Mesodermal cell (in vitro differentiated cells): Measurements from ENCODE around the gene XCL1.

ENCODE experiments used
- H3K27ac ChIP-seq: 2 replicates; pipeline ENCODE4 v1.7.0; 2013; ENCODE audit warnings: mild to moderate bottlenecking, low read depth, low read length, moderate library complexity; ENCODE audit not compliant: severe bottlenecking
- H3K36me3 ChIP-seq: 2 replicates; pipeline ENCODE4 v1.7.1; 2013; ENCODE audit warnings: mild to moderate bottlenecking, low read length, moderate library complexity; ENCODE audit not compliant: control insufficient read depth, insufficient read depth
- H3K4me1 ChIP-seq: one replicate; pipeline ENCODE4 v1.7.1; 2013; ENCODE audit warnings: mild to moderate bottlenecking, low read length; ENCODE audit not compliant: insufficient read depth, control insufficient read depth, poor library complexity, severe bottlenecking
- H3K4me3 ChIP-seq: 2 replicates; pipeline ENCODE4 v1.7.0; 2013; ENCODE audit warnings: low read length, control low read depth, mild to moderate bottlenecking; ENCODE audit not compliant: insufficient read depth, poor library complexity, severe bottlenecking; ENCODE audit errors: extremely low read depth
- H3K9me3 ChIP-seq: 2 replicates; pipeline ENCODE4 v1.7.1; 2013; ENCODE audit warnings: mild to moderate bottlenecking, low read length, moderate library complexity; ENCODE audit not compliant: control insufficient read depth
- WGBS, 2 experiments: methylation state at CpG; one replicate each; pipeline ENCODE4 v1.1.5; 2013; ENCODE audit warnings: missing lambda C conversion rate in 2 of 2; ENCODE audit not compliant: insufficient coverage in 2 of 2; 5-methylcytosine and 5-hydroxymethylcytosine counted together

The XCL1 gene

DNA sequence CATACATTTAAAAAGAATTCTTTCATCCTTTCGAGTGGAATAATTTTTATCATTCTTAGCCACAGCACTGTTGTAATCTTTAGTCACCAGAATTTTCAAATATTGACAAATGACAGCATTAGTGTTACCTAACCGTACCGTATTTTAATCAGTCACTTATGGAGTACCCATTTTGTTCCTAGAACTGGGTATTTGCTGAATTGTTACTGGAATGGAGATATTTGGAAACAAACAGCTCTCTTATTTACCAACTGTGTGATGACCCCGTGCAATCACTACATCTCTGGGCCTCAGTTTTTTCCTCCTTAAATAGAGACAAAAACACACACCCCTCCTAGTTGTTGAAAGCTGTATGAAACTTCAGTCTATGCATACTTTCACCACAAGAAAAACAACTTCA, 24.7 kb upstream of the XCL1 start:
- WGBS, 2 experiments: 100% methylated on average over 1 of the region's 4 CpGs
- Histone ChIP-seq H3K36me3 (no peaks in the 10 kb centered on the region), H3K27ac (no peak overlapping the region), H3K4me3 (no peak overlapping the region), H3K4me1 (no peaks in the 10 kb centered on the region), H3K9me3 (no peaks in the 10 kb centered on the region)

DNA sequence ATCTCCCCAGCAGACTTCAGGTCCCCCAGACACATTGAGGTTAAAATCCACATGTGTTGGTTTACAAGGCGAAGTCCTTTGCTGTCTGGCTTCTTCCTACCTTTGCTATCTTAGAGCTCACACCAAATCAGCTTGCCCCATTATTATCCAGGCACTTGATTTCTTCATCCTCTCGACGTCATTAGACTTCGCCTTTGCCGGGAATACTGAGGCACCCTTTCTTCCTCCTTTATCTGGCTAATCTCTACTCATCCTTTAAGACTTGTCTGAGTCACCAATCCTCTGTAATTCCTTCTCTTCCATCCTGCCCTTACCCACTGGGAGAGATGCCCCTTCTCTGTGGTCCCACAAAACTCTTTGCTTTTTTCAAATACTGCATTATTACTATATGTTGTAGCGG, 23.4 kb upstream of the XCL1 start:
- H3K4me3 ChIP-seq: no peak overlapping the region
- no peaks in the 10 kb centered on the region for H3K9me3 ChIP-seq
- H3K4me1 ChIP-seq: no peaks in the 10 kb centered on the region
- WGBS, 2 experiments: 87 to 90% methylated on average over 5 of the region's 6 CpGs
- no peak overlapping the region for H3K27ac ChIP-seq
- no peaks in the 10 kb centered on the region for H3K36me3 ChIP-seq

DNA sequence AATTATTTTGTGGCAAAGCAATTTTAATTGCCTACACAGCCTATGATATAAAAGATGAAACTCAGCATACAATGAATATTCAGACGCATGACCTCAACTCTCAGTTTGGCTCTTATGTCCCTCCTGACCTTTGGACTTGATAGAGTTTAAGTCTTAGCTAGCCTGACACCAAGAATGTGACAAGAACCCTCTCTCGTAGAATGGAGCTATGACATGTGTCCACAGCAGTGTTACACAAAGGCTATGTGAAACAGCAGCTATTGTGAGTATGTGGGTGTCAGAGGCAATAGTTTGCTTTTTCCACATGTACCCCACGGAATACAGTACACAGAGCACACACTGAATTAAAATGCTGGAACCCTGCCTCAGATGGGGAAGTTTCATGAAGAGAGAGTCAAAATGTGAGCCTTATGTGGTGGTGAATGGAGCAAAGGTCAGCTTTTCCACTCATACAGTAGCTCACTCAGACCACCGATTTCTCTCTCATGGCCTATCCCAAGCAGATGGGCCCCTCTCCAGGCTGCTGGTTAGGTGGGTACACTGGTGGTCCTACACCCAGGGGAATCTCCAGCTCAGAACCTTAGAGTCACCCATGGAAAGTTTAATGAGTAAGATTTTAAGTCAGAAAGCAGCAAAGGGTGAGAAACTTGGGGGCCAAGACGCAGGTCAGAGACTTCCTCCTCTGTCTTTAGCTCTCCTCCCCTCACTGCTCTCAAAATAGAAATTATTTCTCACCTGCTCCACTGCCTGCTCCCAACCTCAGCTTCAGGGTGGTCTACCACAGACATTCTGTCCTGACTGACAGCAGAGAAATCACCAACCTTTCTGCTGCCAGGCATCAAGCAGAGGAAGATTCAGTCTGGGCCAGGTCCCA, 22.5 kb upstream of the XCL1 start:
- Histone ChIP-seq H3K4me3 (no peak overlapping the region), H3K4me1 (no peaks in the 10 kb centered on the region), H3K27ac (no peak overlapping the region), H3K36me3 (no peaks in the 10 kb centered on the region), H3K9me3 (no peaks in the 10 kb centered on the region)
- no CpG with 5 or more reads among the region's 5 CpGs for WGBS, 2 experiments

DNA sequence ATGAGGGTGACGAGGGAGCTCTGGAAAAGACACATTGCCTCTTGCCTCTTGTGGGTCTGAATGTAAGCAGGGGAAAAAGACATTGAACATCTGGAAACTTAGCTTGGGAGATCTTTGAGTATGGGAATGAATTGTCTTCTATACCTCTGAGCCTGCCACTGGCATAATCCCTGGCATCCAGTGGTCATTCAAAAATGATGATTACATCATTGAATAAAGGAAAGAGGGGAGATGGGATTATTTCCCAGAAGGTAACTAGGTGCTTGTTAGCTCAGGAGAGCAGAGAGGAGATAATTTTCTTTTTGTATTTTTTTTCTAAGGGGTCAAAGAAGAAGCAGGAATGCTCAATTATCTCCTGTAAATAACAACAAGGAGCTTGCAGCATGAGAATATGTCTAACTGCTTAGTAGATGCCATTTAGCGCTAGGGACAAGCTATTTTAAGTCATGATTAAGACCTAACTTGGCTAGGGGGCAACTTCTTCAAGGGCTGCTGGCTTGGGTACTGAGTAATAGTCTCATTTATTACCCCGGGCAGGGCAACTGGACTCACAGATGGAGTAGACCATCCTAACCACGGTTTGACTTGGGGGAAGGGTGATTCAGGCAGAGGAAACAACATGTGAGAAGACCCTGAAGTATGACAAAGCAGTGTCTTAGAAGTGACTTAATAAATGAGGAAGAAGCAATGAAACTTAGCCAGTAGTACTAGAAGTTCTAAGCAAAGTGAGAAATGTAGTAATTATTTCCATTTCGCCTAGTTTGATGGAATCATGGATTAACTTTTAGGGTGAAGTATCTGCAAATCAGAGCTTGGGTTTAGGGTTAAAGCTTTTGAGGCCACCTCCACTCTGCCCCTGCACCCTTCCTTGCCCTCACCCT, 21.6 kb upstream of the XCL1 start:
- Histone ChIP-seq H3K4me1 (no peaks in the 10 kb centered on the region), H3K36me3 (no peaks in the 10 kb centered on the region), H3K4me3 (no peak overlapping the region), H3K27ac (no peak overlapping the region), H3K9me3 (no peaks in the 10 kb centered on the region)
- WGBS, 2 experiments: 88 to 92% methylated on average over 3 to 4 of the region's 5 CpGs

DNA sequence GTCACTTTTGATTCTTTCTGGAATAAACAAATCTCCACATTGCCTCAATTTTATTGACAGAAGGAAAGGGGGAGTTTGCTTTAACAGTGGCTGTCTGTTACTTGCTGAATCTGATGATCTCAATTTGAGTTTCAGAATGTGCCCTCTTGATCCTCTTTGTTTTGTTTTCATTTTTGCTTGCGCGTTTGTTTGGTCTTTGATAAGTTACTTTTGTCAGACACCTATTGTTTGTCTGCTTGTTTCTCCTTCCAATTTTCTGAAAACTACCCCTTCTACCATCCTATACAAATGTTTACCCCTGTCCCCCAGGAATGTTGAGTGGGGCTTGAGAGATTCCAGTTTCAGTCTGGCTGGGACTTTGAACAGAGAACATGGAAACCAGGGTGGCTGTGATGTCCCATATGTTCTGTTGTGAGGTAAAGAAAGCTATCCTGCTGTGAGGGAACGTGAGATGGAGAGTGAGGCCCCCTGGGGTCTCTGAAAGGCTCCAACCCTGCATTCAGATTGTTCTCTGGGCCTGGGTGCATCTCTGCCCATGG, 20.8 kb upstream of the XCL1 start:
- WGBS, 2 experiments: 43 to 50% methylated on average over 1 of the region's 3 CpGs
- Histone ChIP-seq H3K9me3 (no peaks in the 10 kb centered on the region), H3K27ac (no peak overlapping the region), H3K4me3 (no peak overlapping the region), H3K36me3 (no peaks in the 10 kb centered on the region), H3K4me1 (no peaks in the 10 kb centered on the region)

DNA sequence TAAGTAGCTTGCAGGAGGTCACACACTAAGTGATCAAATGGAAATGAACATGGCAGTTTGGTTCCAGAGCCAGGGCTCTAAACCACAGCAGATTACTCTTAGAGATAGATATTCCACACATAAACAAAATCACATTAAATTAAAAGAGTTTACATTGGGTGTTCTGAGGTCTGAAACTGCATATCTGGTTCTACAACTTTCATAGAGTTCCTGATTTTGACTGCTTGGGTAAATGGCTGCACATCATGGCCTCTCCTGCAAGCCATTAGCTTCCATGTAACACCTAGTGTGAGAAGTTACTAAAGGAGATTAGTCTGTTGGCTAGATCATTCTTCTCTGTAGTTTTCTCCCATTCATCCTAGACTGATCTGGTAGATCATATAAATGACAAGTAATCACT, 19.8 kb upstream of the XCL1 start:
- H3K27ac ChIP-seq: no peak overlapping the region
- H3K9me3 ChIP-seq: no peaks in the 10 kb centered on the region

DNA sequence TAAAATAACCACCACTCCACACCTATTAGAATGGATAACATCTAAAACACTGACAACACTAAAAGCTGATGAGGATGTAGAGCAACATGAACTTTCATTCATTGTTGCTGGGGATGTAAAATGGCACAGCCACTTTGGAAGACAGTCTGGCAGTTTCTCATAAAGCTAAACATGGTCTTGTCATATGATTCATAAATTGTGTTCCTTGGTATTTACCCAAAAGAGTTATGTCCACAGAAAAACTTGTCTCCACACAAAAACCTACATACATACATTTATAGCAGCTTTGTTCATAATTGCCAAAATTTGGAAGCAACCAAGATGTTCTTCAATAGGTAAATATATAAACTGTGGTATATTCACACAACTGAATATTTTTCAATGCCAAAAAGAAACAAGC, 16.0 kb upstream of the XCL1 start:
- no peaks in the 10 kb centered on the region for H3K36me3 ChIP-seq
- no peak overlapping the region for H3K27ac ChIP-seq
- H3K4me3 ChIP-seq: no peak overlapping the region
- H3K4me1 ChIP-seq: no peaks in the 10 kb centered on the region
- no peaks in the 10 kb centered on the region for H3K9me3 ChIP-seq

More for the DNA sequence above, 19.8 kb upstream of the XCL1 start:
- H3K4me1 ChIP-seq: no peaks in the 10 kb centered on the region
- no peak overlapping the region for H3K4me3 ChIP-seq
- no peaks in the 10 kb centered on the region for H3K36me3 ChIP-seq

DNA sequence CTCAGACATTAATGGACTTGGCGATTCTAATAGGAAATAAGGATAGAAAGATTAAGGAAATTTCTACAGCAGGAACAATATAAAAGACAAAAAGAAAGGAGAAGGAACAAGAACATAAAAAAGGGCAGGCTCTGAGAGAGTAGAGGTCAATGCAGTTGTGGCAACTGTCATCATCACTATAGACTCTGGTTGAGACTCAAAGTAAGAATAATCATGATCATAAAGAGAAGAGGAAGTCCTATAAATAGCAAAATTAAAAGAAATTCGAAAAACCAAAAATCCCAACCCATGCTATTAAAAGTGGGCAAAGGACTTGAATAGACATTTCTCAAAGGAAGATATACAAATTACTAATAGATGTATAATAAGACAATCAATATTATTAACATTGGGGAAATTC, 14.4 kb upstream of the XCL1 start:
- Histone ChIP-seq H3K9me3 (no peaks in the 10 kb centered on the region), H3K4me1 (no peaks in the 10 kb centered on the region), H3K36me3 (no peaks in the 10 kb centered on the region), H3K27ac (no peak overlapping the region), H3K4me3 (no peak overlapping the region)
- no CpG with 5 or more reads among the region's 2 CpGs for WGBS, 2 experiments

DNA sequence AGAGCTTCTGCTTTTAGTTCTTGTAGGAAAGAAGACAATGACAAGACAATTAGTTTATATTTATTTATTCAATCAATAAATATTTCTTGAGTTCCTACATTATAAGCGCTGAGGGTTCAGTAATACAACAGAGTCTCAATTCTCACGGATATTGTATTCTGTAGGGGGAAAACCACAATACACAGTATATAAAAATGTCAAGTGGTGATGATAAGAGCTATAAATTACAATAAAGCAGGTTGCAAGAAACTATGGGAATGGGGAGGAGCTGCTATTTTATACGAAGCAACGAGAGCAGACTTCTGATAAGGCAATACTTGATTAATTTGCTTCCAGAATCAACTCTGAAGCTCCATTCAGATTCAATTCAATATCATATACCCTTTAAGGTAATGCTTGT, 10.6 kb upstream of the XCL1 start:
- no CpG with 5 or more reads among the region's 4 CpGs for WGBS, 2 experiments
- Histone ChIP-seq H3K4me1 (no peaks in the 10 kb centered on the region), H3K36me3 (no peaks in the 10 kb centered on the region), H3K27ac (no peak overlapping the region), H3K4me3 (no peak overlapping the region), H3K9me3 (no peaks in the 10 kb centered on the region)

DNA sequence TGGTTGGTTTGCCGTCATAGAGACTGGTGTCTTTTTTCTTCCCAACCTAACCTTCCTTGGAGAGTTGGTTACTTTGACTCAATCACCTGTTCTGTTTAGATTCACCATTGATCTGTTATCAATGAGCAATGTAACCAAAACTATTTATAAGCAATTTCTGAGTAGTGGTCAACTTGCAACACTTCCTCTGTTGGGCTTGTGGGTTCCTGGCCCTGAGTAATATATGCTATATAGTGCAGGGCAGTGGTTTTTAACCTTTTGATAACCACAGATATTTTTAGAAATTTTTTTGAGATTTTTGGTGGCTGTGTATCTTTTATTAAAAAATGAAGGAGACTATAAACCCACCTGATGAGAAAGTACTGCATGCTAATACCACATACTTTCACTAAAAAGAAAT, 9.4 kb upstream of the XCL1 start:
- H3K4me1 ChIP-seq: no peaks in the 10 kb centered on the region
- H3K9me3 ChIP-seq: no peaks in the 10 kb centered on the region
- H3K4me3 ChIP-seq: no peak overlapping the region
- no peaks in the 10 kb centered on the region for H3K36me3 ChIP-seq
- H3K27ac ChIP-seq: no peak overlapping the region
- WGBS, 2 experiments: 100% methylated on average over 1 of the region's 1 CpG

DNA sequence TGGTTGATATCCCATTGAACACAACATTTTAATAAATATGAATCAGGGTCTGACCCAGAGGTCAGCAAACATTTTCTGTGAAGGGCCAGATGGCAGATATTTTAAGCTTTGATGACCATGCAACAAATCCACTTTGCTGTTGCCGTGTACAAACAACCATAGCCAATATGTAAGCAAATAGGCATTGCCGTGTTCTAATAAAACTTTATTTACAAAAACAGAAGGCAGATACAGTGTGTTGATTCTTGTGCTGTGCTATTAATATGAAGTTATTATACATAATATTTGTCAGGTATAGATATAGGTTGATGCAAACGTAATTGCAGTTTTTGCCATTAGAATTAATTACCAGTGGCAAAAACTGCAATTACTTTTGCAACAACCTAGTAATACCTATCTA, 8.8 kb upstream of the XCL1 start:
- H3K27ac ChIP-seq: no peak overlapping the region
- no peaks in the 10 kb centered on the region for H3K9me3 ChIP-seq
- no peak overlapping the region for H3K4me3 ChIP-seq
- H3K36me3 ChIP-seq: no peaks in the 10 kb centered on the region
- H3K4me1 ChIP-seq: no peaks in the 10 kb centered on the region
- no CpG with 5 or more reads among the region's 3 CpGs for WGBS, 2 experiments
